ENCODE measurements around the gene TUBB. TPM values are rescaled to one million over a fixed set of nuclear protein-coding genes. Genes with fewer than 3 reads are reported as not detected.

The TUBB gene
- total and polyA plus RNA-seq, 9 of the 15 experiments (the other 6 are each of a cell fraction or from before 2014, with no cell fraction given), result 971 to 2,870 (median 1,478) TPM

- 0 out of 2 replicates have a peak, but pooled peaks have one; percentile 57 for TF ChIP-seq THRAP3 (IDR thresholded peaks at IDR 0.05; ENCODE audit: borderline replicate concordance)
- TF ChIP-seq ELF4 (CRISPR knock-in tag; IDR thresholded peaks at IDR 0.05), result peak; percentile 77; the same call in 1 of the 2 replicates
- peak; percentile 63; the same call in 1 of the 2 replicates for TF ChIP-seq HBP1 (CRISPR knock-in tag; IDR thresholded peaks at IDR 0.05)
- TF ChIP-seq FOXM1 (IDR thresholded peaks at IDR 0.05; ENCODE audit: low read depth), result no peak
- TF ChIP-seq FOXM1 (CRISPR knock-in tag; IDR thresholded peaks at IDR 0.05; ENCODE audit: low read depth), result peak; percentile 38; the same call in 1 of the 2 replicates
- peak; percentile 73 for TF ChIP-seq MYNN (IDR thresholded peaks at IDR 0.05)
- no peak for TF ChIP-seq MYNN (CRISPR knock-in tag; IDR thresholded peaks at IDR 0.05)
- TF ChIP-seq TAF15 (IDR thresholded peaks at IDR 0.05; ENCODE audit: low read depth, low read length), result no peak
- 0 out of 2 replicates have a peak, but pooled peaks have one; percentile 32 for TF ChIP-seq PTBP1 (IDR thresholded peaks at IDR 0.05; ENCODE audit: low read depth, low read length)
- no peak for TF ChIP-seq PCBP2 (IDR thresholded peaks at IDR 0.05; ENCODE audit: low read depth, low read length, poor library complexity, severe bottlenecking)
- TF ChIP-seq CSDE1 (IDR thresholded peaks at IDR 0.05), result 0 out of 4 replicates have a peak, but pooled peaks of 1 of the 2 experiments have one; percentile 33
- TF ChIP-seq SOX6 (IDR thresholded peaks at IDR 0.05), result 0 out of 2 replicates have a peak, but pooled peaks have one; percentile 6
- peak; percentile 71 for TF ChIP-seq PRDM10 (IDR thresholded peaks at IDR 0.05; ENCODE audit: partially characterized antibody)
- TF ChIP-seq L3MBTL2 (IDR thresholded peaks at IDR 0.05), result peak; percentile 24; the same call in 1 of the 2 replicates
- TF ChIP-seq HDAC3 (IDR thresholded peaks at IDR 0.05; ENCODE audit: borderline replicate concordance, partially characterized antibody), result peak; percentile 30
- 0 out of 2 replicates have a peak, but pooled peaks have one; percentile 6 for TF ChIP-seq ATF6 (CRISPR knock-in tag; IDR thresholded peaks at IDR 0.05)
- TF ChIP-seq SMAD1 (IDR thresholded peaks at IDR 0.05; ENCODE audit: low read depth, low read length, partially characterized antibody), result peak; percentile 60
- 0 out of 2 replicates have a peak, but pooled peaks have one; percentile 45 for TF ChIP-seq FOSL1 (tag; conservative IDR thresholded peaks at IDR 0.05)
- no peak for TF ChIP-seq BHLHE40 (IDR thresholded peaks at IDR 0.05; ENCODE audit: low read length)
- peak; percentile 62 for TF ChIP-seq SUPT5H (IDR thresholded peaks at IDR 0.05)
- TF ChIP-seq TEAD4 (IDR thresholded peaks at IDR 0.05; ENCODE audit: low read length), result peak; percentile 36; the same call in 1 of the 2 replicates
- TF ChIP-seq TEAD4 (CRISPR knock-in tag; IDR thresholded peaks at IDR 0.05; ENCODE audit: borderline replicate concordance), result no peak
Observed at GRCh38 chr6:30724906-30725667, 4.9 kb downstream of the TUBB start (continued).

Measured in K562 (cell line).